Upper lobe of left lung (tissue), 4 donors: ENCODE data around the gene SELPLG.

ENCODE experiments used
- EP300 ChIP-seq, 4 donors: sonication (generic); formaldehyde crosslinking; IDR thresholded peaks; one replicate each; pipeline ENCODE4 v1.5.1; 2017; ENCODE audit warnings: antibody characterized with exemption in 4 of 4, control low read depth in 2 of 4
- POLR2A ChIP-seq, 4 donors: fragments of 450-650 bp; IDR thresholded peaks; one replicate each; pipeline ENCODE4 v1.5.1; 2016 to 2017; ENCODE audit warnings: antibody characterized with exemption in 4 of 4, mild to moderate bottlenecking in 2 of 4
- POLR2AphosphoS5 ChIP-seq, 2 donors: sonication (generic); formaldehyde crosslinking; IDR thresholded peaks; one replicate each; pipeline ENCODE4 v1.5.1; 2017; ENCODE audit warnings: antibody characterized with exemption in 2 of 2
- TF ChIP-seq, protein P1 (sequence below), 6 experiments: fragments of 450-650 bp in 4 of 6; fragments of 200-600 bp in 2 of 6; sonication (generic) in 2 of 6; IDR thresholded peaks; one replicate each; pipeline ENCODE4 v1.5.1; 2016 to 2019; ENCODE audit warnings: antibody characterized with exemption in 6 of 6

DNA sequence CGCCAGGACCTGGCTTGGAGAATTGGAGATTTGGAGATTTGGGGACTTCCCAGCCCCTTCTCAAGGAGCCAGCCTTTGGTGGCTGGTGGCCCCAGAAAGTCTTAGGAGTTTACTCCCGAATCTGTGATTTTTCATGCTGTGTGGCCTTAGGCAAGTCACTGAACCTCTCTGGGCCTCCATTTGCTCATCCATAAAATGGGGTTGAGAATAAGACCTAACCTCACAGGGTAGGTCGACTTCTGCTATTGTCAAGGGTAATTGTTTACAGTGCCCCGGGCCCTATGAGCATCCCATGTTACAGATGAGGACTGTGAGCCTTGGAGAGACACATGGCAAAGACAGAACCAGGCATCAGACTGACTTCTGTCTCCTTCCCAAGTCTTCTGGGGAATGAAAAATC is 19.7 kb downstream of the SELPLG start:
- no peak for TF ChIP-seq POLR2A (IDR thresholded peaks at IDR 0.05)
- TF ChIP-seq, protein P1, sequence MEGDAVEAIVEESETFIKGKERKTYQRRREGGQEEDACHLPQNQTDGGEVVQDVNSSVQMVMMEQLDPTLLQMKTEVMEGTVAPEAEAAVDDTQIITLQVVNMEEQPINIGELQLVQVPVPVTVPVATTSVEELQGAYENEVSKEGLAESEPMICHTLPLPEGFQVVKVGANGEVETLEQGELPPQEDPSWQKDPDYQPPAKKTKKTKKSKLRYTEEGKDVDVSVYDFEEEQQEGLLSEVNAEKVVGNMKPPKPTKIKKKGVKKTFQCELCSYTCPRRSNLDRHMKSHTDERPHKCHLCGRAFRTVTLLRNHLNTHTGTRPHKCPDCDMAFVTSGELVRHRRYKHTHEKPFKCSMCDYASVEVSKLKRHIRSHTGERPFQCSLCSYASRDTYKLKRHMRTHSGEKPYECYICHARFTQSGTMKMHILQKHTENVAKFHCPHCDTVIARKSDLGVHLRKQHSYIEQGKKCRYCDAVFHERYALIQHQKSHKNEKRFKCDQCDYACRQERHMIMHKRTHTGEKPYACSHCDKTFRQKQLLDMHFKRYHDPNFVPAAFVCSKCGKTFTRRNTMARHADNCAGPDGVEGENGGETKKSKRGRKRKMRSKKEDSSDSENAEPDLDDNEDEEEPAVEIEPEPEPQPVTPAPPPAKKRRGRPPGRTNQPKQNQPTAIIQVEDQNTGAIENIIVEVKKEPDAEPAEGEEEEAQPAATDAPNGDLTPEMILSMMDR (IDR thresholded peaks at IDR 0.05): no peak
- no peak for TF ChIP-seq EP300 (IDR thresholded peaks at IDR 0.05)
- TF ChIP-seq POLR2AphosphoS5 (IDR thresholded peaks at IDR 0.05): no peak
